OCI-LY7 (cell line): ENCODE measurements around the gene S100Z. TPM values are rescaled to one million over a fixed set of nuclear protein-coding genes. Genes with fewer than 3 reads are reported as not detected.

Experiments
- BruUV-seq: library from RNA; stranded (reverse); fragments of 400-500 nt; replicated peaks from 2 replicates; lab custom pipeline; 2021; lab: Mats Ljungman, UMichigan
- CTCF ChIA-PET: fragments of 300-600 bp; sonication (Branson Sonifier 250); formaldehyde crosslinking; loops from one replicate; lab custom pipeline; 2022; ENCODE audit warnings: antibody characterized with exemption; ENCODE audit not compliant: unreplicated experiment; lab: Charles Lee
- POLR2A ChIA-PET: fragments of 300-600 bp; sonication (Branson Sonifier 250); formaldehyde crosslinking; loops from one replicate; lab custom pipeline; 2022; ENCODE audit warnings: antibody characterized with exemption; lab: Charles Lee
- DNase-seq: peaks from one replicate; pipeline ENCODE4 v3.0.0-alpha.2; 2015; ENCODE audit warnings: low spot score
- H2AFZ ChIP-seq: fragments of 200-600 bp; sonication (generic), shearing (Covaris generic); 2 replicates; pipeline ENCODE4 v1.6.1; 2014; ENCODE audit warnings: mild to moderate bottlenecking, antibody characterized with exemption, low read length, moderate library complexity
- H3K27ac ChIP-seq: fragments of 200-600 bp; sonication (generic); 2 replicates; pipeline ENCODE4 v1.5.1; 2014; ENCODE audit warnings: mixed run types, low read depth, mild to moderate bottlenecking, moderate library complexity, low read length, inconsistent platforms; ENCODE audit not compliant: poor library complexity, severe bottlenecking
- H3K36me3 ChIP-seq: fragments of 200-600 bp; sonication (generic); 2 replicates; pipeline ENCODE4 v1.6.1; 2014; ENCODE audit warnings: mild to moderate bottlenecking, antibody characterized with exemption, low read length, moderate library complexity, mixed read lengths; ENCODE audit not compliant: insufficient read depth
- H3K4me1 ChIP-seq: fragments of 200-600 bp; sonication (generic); 2 replicates; pipeline ENCODE4 v1.5.1; 2014; ENCODE audit warnings: mild to moderate bottlenecking, low read length; ENCODE audit not compliant: insufficient read depth, poor library complexity, severe bottlenecking
- H3K4me2 ChIP-seq: fragments of 200-600 bp; sonication (generic); 2 replicates; pipeline ENCODE4 v1.6.1; 2014; ENCODE audit warnings: mild to moderate bottlenecking, low read length
- H3K4me3 ChIP-seq: fragments of 200-600 bp; sonication (generic); 2 replicates; pipeline ENCODE4 v1.5.1; 2014; ENCODE audit warnings: mild to moderate bottlenecking, low read depth, low read length; ENCODE audit not compliant: poor library complexity, severe bottlenecking
- H3K79me2 ChIP-seq: fragments of 200-600 bp; sonication (generic); 2 replicates; pipeline ENCODE4 v1.6.1; 2016; ENCODE audit warnings: low read depth, mild to moderate bottlenecking, low read length, moderate library complexity, mixed read lengths; ENCODE audit not compliant: insufficient read depth
- H3K9me2 ChIP-seq: fragments of 200-600 bp; sonication (generic); 2 replicates; pipeline ENCODE4 v1.6.1; 2016; ENCODE audit warnings: mild to moderate bottlenecking, low read length, mixed read lengths; ENCODE audit not compliant: insufficient read depth
- H3K9me3 ChIP-seq: fragments of 200-600 bp; sonication (generic); 2 replicates; pipeline ENCODE4 v1.6.1; 2014; ENCODE audit warnings: mild to moderate bottlenecking, mixed run types, low read length, mixed read lengths
- H4K20me1 ChIP-seq: fragments of 200-600 bp; sonication (generic); 2 replicates; pipeline ENCODE4 v1.6.1; 2014; ENCODE audit warnings: mild to moderate bottlenecking, antibody characterized with exemption, low read length, moderate library complexity, mixed read lengths; ENCODE audit not compliant: insufficient read depth
- CTCF ChIP-seq: fragments of 200-600 bp; sonication (generic); conservative IDR thresholded peaks from 2 replicates; pipeline ENCODE4 v1.5.1; 2014; ENCODE audit warnings: mild to moderate bottlenecking, antibody characterized with exemption, low read length, moderate library complexity, mixed read lengths
- EZH2phosphoT487 ChIP-seq: fragments of 200-600 bp; sonication (generic); IDR thresholded peaks from 2 replicates; pipeline ENCODE4 v1.6.1; 2018; ENCODE audit warnings: low read depth, borderline replicate concordance, mild to moderate bottlenecking, mixed run types, antibody characterized with exemption, low read length, moderate library complexity, mixed read lengths
- intact Hi-C: fragments of 100-400 bp; cut with micrococcal nuclease; formaldehyde crosslinking; loops from one replicate; pipeline ENCODE4 v1.10.0; 2022; ENCODE audit not compliant: unreplicated experiment
- total RNA-seq, 2 experiments: library from RNA; depleted of rRNA in 1 of 2; stranded (reverse); fragments of >200 nt in 1 of 2; shearing (Covaris generic) in 1 of 2; gene quantifications; 2 replicates each; pipeline ENCODE4 v1.2.3, GENCODE V29; 2014 to 2022

Gene S100Z
- total RNA-seq, 2 experiments from 2014 or later = 51.1 to 66.6 TPM

- CTCF ChIA-PET = no interaction called here
- no peak overlapping the region for H2AFZ ChIP-seq
- intact Hi-C loops = no loop called here
These were observed 104.0 kb downstream of the S100Z start for GRCh38 chr5:76953551-76954382.

GRCh38 chr5:76954383-76954763, 104.6 kb downstream of the S100Z start:
- Histone ChIP-seq H3K9me2 (no peaks in the 10 kb centered on the region), H3K4me2 (no peak overlapping the region), H3K36me3 (peaks cover 83% of the 10 kb centered on the region), H2AFZ (no peak overlapping the region), H3K4me3 (no peak overlapping the region), H3K4me1 (peaks cover 3% of the 10 kb centered on the region), H4K20me1 (no peaks in the 10 kb centered on the region), H3K27ac (no peak overlapping the region), H3K79me2 (peaks cover 7% of the 10 kb centered on the region; the same call in 1 of the 2 replicates), H3K9me3 (no peaks in the 10 kb centered on the region)
- CTCF ChIA-PET = no interaction called here
- DNase-seq = no peak
- POLR2A ChIA-PET = interaction anchor here (1.2 kb wide), 1 partner anchor 19 kb away, joined by 4 read pairs; no protein-coding TSS in a partner anchor
- TF ChIP-seq CTCF (no peak), EZH2phosphoT487 (no peak)
- intact Hi-C loops = no loop called here
- BruUV-seq = no TSS peak

More at GRCh38 chr5:76953551-76954382, 104.0 kb downstream of the S100Z start:
- Histone ChIP-seq H3K27ac (no peak overlapping the region), H3K36me3 (peaks cover 77% of the 10 kb centered on the region), H3K9me3 (no peaks in the 10 kb centered on the region), H4K20me1 (no peaks in the 10 kb centered on the region), H3K4me1 (peaks cover 3% of the 10 kb centered on the region), H3K79me2 (peaks cover 7% of the 10 kb centered on the region; the same call in 1 of the 2 replicates), H3K4me2 (no peak overlapping the region), H3K4me3 (no peak overlapping the region), H3K9me2 (no peaks in the 10 kb centered on the region)
- no TSS peak for BruUV-seq
- TF ChIP-seq EZH2phosphoT487 (no peak), CTCF (no peak)
- DNase-seq = no peak
- POLR2A ChIA-PET = interaction anchor here (1.2 kb wide), 1 partner anchor 18 kb away, joined by 4 read pairs; no protein-coding TSS in a partner anchor

DNA sequence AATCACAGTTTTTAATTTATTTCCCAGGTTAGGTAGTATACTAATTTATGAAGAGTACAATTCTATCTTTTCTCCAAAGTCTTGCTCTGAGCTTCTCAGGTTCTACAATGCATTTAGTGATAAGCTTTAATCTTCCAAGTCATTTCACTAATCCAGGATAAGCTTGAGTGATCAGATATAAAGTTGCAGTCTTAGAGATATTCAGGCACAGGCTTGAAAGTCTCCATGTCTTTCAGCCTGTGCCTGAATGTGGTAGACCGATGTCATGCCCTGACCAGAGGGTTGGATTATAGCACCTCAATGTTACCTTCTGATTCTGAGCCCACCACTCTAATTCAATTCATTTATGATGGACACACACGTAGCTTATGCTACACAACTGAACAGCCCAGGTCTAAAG, 106.2 kb downstream of the S100Z start:
- BruUV-seq = no TSS peak
- no peak for TF ChIP-seq EZH2phosphoT487
- TF ChIP-seq CTCF = no peak
- H3K79me2 ChIP-seq = peaks cover 1% of the 10 kb centered on the region; the same call in 1 of the 2 replicates
- peaks cover 93% of the 10 kb centered on the region for H3K36me3 ChIP-seq
- no peaks in the 10 kb centered on the region for H3K9me3 ChIP-seq
- DNase-seq = no peak
- H3K27ac ChIP-seq = no peak overlapping the region
- H3K4me1 ChIP-seq = peaks cover 3% of the 10 kb centered on the region
- no peak overlapping the region for H3K4me2 ChIP-seq
- CTCF ChIA-PET = no interaction called here
- H4K20me1 ChIP-seq = no peaks in the 10 kb centered on the region
- H3K9me2 ChIP-seq = no peaks in the 10 kb centered on the region
- no peak overlapping the region for H3K4me3 ChIP-seq
- POLR2A ChIA-PET = interaction anchor here (0.6 to 0.8 kb wide), 3 partner anchors 14 to 89 kb away, joined by 3 read pairs; no protein-coding TSS in a partner anchor
- intact Hi-C loops = no loop called here
- no peak overlapping the region for H2AFZ ChIP-seq
